GM18951 (cell line): ENCODE measurements around the gene FAM151B.
"Not testable (repeated sequence)": the region's sequence is repeated elsewhere in the genome, so short reads cannot be mapped to it uniquely, and the experiment has no call there.

ENCODE experiments used
- POLR2A ChIP-seq: IDR thresholded peaks from 4 replicates; pipeline ENCODE4 v1.6.1; 2011; ENCODE audit warnings: mild to moderate bottlenecking; ENCODE audit not compliant: insufficient read length, insufficient read depth; ENCODE audit errors: extremely low read depth
- in situ Hi-C: fragments of 300-500 bp; cut with MboI; formaldehyde crosslinking; loops from one replicate; pipeline ENCODE4 v1.12.0; 2022; ENCODE audit warnings: low sequenced_read_pairs, mixed read lengths, inconsistent platforms; ENCODE audit not compliant: unreplicated experiment

Gene FAM151B

DNA sequence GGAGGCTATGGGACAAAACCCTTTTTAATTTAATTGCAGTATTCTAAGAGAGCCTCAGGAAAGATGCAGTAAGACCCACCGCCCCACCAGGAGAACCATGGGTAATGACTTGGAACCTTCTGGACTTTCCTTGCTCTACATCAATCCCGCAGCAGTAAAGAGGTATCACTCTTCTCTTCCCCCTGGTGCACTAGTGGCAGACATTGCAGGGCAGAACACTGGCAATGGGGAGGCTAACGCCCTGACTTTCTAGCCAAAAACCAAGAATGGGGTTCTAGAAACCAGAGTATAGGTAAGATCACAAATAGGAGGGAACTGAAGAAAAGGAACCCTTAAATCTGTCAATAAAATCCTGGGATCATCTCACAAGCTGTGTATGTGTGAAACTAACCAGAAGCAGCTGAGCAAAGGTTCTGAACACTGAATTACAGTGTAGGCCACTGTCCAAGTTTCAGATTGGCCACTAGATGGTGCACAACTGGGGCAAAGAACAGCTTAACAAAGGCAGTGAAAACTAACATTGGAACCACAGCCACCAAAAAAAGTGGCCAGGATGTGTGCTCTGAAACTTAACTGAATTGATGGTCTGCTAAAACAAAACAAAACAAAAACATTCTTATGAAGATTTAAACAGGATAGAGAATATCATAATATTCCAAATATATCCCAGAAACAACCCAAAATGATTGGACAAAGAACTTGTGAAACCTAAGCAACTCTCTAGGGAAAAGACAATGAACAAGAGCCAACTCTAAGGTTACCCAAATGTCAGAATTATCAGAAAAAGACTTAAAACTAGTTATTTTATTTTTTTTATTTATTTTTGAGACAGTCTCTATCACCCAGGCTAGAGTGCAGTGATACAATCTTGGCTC is 6.6 kb upstream of the FAM151B start:
- in situ Hi-C loops: loop anchor here (5.0 kb wide), 1 partner anchor 191 kb away; no protein-coding TSS in a partner anchor
- TF ChIP-seq POLR2A: no peak

DNA sequence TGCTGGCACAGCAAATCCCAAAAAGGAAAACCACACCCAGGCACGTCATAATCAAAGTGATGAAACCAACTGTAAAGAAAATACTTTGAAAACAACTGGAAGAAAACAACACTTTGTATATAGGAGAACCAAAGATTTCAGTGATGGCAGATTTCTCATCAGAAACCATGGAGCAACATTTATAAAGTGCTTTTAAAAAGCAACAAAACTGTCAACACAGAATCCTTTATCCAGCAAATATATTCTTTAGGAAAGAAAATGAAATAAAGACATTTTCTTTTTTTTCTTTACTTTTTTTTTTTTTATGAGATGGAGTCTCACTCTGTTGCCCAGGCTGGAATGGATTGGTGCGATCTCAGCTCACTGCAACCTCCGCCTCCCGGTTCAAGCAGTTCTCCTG is 5.3 kb upstream of the FAM151B start:
- TF ChIP-seq POLR2A: no peak
- in situ Hi-C loops: loop anchor here (5.0 kb wide), 1 partner anchor 190 kb away; no protein-coding TSS in a partner anchor

DNA sequence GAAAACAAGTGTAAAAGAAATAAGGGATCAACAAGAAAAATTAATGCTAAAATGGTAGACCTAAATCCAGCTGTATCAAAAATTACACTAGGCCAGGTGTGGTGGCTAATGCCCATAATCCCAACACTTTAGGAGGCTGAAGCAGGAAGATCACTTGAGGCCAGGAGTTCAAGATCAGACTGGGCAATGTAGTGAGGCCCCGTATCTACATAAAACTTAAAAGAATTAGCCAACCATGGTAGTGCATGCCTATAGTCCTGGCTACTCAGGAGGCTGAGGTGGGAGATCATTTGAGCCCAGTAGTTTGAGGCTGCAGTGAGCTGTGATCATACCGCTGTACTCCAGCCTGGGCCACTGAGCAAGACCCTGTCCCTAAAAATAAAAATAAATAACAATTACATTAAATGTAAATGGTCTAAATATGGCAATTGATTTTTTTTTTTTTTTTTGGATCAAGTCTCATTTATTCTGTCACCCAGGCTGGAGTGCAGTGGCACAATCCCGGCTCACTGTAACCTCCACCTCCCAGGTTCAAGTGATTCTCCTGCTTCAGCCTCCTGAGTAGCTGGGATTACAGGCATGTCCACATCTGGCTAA is 4.2 kb upstream of the FAM151B start:
- in situ Hi-C loops: loop anchor here (5.0 kb wide), 1 partner anchor 189 kb away; no protein-coding TSS in a partner anchor
- TF ChIP-seq POLR2A: no peak

DNA sequence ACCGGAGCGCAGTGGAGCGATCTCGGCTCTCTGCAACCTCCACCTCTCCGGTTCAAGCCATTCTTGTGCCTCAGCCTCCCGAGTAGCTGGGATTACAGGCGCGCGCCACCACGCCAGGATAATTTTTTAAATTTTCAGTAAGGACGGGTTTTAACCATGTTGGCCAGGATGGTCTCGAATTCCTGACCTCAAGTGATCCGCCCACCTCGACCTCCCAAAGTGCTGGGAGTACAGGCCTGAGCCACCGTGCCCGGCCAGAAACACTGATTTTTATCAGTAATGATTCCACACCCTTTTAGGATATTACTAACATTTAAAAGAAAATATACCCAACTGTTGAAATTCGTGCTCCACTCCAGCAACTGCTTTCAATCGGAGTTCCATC is 464 bp upstream of the FAM151B start:
- TF ChIP-seq POLR2A: no peak
- in situ Hi-C loops: no loop called here

DNA sequence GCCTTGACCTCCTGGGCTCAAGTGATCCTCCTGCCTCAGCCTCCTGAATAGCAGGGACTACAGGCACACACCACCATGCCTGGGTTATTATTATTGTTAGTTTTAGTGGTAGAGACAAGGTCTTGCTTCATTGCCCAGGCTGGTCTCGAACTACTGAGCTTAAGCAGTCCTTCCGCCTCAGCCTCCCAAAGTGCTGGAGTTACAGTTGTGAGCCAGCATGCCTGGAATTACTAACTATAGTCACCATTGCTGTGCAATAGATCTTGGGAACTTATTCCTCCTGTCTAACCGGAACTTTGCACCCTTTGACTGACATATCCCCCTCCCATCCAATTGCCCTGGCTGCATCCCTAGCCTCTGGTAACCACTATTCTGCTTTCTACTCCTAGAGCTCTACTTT is 3.4 kb downstream of the FAM151B start:
- no peak for TF ChIP-seq POLR2A
- in situ Hi-C loops: no loop called here

DNA sequence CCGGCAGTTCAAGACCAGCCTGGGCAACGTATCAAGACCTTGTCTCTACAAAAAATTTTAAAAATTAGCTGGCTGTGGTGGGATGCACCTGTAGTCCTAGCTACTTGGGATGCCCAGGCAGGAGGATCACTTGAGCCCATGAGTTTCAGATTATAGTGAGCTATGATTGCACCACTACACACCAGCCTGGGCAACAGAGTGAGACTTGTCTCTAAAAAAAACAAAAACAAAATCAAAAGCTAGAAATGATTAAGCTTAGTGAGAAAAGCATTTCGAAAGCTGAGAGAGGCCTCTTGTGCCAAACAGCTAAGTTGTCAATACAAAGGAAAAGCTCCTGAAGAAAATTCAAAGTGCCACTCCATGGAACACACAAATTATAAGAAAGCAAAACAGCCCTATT is 4.8 kb downstream of the FAM151B start:
- in situ Hi-C loops: no loop called here
- TF ChIP-seq POLR2A: no peak

DNA sequence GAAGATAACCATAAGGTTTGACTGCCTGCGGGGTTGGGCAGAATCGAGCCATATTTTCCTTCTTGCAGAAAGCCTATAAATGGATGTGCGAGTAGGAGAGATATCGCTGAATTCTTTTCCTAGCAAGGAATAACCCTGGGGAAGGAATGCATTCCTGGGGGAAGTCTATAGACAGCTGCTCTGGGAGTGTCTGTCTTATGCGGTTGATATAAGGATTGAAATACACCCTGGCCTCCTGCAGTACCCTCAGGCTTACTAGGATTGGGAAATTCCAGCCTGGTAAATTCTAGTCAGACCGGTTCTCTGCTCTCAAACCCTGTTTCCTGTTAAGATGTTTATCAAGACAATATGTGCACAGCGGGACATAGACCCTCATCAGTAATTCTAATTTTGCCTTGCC is 5.5 kb downstream of the FAM151B start:
- in situ Hi-C loops: not testable (repeated sequence)

DNA sequence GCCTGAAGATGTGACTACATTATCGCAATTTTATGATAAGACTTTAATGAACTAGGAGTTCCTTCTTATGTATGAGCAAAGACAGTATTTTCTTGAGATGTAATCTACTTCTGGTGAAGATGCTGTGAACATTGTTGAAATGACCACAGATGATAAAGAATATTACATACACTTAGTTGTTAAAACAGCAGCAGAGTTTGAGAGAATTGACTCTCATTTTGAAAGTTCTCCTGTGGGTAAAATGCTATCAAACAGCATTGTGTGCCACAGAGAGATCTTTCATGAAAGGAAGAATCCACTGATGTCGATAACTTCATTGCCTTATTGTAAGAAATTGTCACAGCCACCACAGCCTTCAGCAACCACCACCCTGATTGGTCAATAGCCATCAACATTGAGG is 8.0 kb downstream of the FAM151B start:
- in situ Hi-C loops: no loop called here
- TF ChIP-seq POLR2A: no peak

DNA sequence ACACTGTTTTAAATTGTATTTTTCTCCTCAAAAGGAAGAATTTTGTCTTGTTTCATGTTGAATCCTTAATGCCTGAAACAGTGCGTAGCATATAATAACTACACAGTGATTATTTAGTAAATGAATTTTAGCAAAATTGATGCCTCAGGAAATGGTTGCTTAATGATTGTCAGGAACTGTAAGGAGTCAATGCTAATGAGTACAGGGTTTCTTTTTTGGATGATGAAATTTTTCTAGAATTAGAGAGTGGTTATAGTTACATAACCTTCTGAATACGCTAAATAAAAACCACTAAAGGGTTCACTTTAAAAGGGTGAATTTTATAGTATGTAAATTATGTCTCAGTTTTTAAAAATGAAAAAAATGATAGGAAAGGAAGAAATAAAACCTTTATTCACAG is 14.9 kb downstream of the FAM151B start:
- in situ Hi-C loops: no loop called here
- no peak for TF ChIP-seq POLR2A

DNA sequence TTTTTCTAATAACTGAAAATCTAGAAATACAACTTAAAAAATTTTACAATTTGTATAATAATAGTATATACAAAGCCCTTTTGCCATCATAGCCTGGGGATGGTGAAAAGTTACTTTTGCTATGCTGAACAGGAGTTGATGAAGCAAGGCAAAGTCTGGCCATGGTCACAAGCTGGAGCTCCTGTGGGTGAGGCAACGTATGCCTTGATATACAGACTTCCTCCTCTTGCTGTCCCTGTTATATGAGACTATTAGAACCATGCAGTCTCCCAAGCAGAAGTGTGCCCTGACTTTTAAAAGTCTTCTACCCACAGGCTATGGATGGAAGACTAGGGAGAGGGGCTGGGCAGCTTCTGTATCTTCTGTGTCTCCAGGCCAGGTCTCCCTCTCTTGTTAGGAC is 15.7 kb downstream of the FAM151B start:
- no peak for TF ChIP-seq POLR2A
- in situ Hi-C loops: no loop called here

DNA sequence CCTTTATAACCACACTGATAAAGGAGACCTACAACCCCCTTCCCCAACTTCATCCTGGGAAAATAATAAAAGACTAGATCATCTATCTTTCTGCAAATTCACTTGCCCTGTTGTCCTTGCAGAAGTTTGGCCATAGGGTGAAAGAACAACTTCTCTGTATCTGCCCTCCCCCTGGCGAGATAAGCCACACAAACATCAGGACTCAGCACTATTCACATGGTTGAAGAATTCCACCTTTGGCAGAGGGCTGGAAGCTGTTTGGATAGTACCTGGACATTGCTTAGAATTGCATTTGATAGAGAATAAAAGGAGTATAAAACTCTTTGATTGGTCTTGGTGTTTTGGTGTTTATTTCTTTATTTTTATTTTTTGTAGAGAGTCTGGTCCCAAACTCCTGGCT is 16.9 kb downstream of the FAM151B start:
- no peak for TF ChIP-seq POLR2A
- in situ Hi-C loops: no loop called here

DNA sequence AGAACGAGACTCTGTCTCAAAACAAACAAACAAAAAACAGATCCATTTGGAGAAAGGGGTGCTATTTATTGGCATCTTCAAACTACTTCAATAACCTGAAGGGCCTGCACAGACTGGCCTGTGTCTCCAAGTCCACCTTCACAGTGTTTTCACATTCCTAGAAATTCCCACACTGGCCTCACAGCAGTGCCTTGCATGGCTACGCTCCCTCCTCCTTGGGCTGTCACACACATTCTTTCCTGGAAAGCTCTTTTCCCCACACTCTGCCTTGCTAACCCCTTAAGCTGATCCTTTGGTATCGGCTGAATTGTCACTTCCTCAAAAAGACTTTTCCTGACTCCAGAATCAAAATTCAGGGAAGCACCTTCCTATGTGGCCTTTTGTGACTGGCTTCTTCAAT is 19.8 kb downstream of the FAM151B start:
- in situ Hi-C loops: no loop called here
- TF ChIP-seq POLR2A: no peak

DNA sequence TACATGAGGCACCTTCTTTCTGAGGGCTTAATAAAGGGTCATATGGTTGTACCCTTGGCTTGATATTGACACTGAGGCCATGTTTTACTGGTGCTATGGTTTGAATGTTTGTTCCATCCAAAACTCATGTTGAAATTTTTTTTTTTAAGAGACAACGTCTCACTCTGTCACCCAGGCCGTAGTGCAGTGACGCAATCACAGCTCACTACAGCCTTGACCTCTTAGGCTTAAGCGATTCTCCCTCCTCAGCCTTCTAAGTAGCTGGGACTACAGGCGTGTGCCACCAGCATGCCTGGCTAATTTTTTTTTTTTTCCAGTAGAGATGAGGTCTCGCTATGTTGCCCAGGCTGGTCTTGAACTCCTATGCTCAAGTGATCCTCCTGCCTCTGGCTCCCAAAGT is 20.9 kb downstream of the FAM151B start:
- no peak for TF ChIP-seq POLR2A
- in situ Hi-C loops: no loop called here

DNA sequence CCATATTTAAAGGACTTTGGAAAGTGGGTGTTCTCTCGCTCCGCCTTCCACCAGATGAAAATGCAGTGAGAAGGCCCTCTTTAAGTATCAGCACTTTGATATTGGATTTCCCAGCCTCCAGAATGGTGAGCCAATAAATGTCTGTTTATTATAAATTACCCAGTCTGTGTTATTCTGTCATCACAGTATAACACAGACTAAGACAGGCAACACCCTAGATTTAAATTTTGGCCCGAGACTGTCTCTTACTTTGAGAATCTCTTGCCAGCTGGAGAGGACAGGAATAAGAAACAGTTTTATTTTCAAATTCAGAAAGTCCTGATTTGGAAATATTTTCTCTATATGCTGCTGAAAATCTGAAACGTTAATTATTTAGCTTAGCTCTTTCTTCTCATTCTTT is 21.5 kb downstream of the FAM151B start:
- in situ Hi-C loops: no loop called here

More for the DNA sequence above, 21.5 kb downstream of the FAM151B start:
- TF ChIP-seq POLR2A: no peak
